GM03348 (cell line): ENCODE results near the gene OR52B6.
"Not testable (repeated sequence)": the region's sequence is repeated elsewhere in the genome, so short reads cannot be mapped to it uniquely, and the experiment has no call there.

Experiments used
- DNase-seq: peaks from one replicate; pipeline ENCODE4 v3.0.0; 2012; ENCODE audit warnings: low spot score

The OR52B6 gene

DNA sequence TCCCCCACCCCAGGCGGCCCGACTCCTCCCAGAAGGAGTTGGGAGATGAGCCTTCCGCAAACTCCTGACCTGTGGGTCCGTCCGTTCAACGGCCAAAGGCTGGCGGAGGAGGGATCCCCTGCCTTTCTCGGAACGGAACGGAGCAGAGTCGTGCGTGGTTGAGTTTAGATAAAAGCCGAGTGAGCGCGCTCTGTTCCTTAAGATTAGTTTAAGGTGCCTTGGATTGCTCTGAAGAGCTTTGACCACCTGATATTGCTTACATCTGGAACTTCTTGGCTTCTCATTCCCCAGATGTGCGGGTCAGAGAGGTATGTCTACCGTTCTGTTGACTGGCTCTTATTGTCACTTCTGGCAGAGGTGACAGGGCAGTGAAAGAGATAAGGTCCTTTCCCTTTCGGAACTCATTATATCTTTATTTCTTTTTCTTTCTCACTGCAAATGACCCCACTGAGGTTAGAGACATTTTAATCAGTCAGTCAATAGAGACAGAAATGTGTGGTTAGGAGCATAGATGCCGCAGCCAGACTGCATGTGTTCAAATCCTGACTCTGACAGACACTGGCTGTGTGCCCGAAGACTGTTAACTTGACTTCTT, 16.0 kb downstream of the OR52B6 start, which contains the start of gene TRIM6:
TRIM6 (plus strand) TSS at position 31 of the 595 bp plus-strand sequence; CDS start at position 292, 261 bp downstream.
- peak; percentile 78 for DNase-seq

DNA sequence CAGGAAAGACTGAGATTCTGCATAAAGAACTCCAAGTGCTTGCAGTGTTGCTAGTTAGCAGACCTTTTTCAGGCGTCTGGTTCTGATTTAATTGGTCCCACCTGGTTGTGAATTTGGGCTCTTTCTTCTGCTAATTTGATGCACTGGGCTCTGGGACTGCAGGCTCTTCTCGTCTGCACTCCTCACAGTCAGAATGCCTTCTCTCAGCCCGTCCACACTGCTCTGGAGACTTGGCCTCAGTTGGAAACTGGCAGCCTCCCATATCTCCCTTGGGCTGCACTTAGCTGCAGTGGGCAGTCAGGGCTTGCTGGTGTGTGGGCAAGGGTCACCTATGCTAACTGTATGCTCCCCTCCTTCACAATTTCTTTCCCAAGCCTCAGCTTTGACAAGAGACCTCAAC, 17.3 kb downstream of the OR52B6 start:
- no peak for DNase-seq

DNA sequence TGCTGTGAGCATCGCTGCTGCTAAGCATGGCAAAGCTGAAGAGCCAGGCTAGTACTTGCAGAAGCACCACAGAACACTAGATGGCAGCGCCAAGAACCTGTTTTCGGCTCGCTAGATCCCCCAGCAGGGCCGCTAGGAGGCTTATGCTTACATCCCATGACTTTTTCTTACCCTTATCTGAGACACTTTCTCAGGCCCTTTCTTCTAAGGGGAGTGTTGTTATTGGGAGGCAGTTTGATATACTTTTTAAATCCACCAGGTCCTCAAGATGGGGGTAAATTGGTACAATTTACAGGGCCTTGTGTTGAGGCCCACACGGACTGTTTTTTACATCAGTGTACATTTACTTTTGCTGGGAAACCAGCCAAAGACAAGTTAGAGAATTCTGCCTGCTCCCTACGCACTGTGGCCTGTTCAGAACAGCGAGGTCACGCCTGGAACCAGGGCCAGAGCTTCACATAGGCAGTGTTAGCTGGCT, 19.7 kb downstream of the OR52B6 start:
- DNase-seq: peak; percentile 69

DNA sequence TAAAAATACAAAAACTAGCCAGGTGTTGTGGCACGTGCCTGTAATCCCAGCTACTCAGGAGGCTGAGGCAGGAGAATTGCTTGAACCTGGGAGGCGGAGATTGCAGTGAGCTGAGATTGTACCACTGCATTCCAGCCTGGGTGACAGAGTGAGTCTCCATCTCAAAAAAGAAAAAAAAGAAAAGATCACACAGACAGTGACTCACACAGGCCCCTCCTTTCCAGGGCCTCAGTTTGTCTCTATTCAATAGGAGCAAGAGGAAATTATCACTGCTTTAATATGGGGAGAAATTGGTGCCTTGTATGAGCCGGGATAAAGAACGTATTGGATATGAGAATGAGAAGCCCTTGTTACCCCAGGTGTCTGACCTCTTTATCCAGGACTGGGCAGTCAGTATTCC, 22.1 kb downstream of the OR52B6 start:
- not testable (repeated sequence) for DNase-seq

DNA sequence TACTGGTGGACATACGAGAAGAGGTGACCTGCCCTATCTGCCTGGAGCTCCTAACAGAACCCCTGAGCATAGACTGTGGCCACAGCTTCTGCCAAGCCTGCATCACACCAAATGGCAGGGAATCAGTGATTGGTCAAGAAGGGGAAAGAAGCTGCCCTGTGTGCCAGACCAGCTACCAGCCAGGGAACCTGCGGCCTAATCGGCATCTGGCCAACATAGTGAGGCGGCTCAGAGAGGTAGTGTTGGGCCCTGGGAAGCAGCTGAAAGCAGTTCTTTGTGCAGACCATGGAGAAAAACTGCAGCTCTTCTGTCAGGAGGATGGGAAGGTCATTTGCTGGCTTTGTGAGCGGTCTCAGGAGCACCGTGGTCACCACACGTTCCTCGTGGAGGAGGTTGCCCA, 22.6 kb downstream of the OR52B6 start:
- no peak for DNase-seq

DNA sequence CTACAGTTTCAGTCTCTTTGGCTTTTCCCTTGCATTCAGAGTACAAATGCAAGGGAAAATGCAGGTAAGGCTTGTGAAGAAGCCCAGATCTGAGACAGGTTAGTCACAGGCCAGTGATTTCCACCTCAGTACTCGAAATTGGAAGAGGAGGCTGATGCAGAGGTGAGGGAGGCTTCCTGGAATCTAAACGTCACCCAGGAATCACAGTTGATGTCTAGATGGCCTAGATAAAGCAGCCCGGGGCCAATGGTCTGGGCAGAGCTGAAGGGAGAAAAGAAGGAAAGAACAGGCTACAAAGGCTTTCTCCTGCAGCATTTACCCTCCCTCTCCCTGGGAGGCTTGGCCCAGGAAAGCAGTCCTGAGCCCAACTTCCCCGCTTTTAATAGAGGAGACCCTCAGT, 24.2 kb downstream of the OR52B6 start:
- no peak for DNase-seq

DNA sequence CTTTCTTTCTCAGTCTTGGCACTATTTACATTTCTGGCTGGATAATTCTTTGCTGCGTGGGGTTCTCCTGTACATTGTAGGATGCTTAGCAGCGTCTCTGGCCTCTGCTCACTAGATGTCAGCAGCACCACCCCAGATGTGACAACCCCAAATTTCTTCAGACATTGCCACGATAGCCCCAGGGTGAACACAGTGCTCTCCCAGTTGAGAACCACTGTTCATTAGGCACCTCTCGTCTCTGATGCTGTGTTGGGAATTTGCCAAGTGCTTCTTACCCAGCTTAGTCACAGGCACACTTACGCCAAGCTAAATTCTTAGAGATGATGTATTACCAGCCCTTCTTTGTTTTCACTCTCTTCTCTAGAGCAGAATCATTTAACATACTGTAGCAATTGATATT, 25.2 kb downstream of the OR52B6 start:
- peak; percentile 71 for DNase-seq

DNA sequence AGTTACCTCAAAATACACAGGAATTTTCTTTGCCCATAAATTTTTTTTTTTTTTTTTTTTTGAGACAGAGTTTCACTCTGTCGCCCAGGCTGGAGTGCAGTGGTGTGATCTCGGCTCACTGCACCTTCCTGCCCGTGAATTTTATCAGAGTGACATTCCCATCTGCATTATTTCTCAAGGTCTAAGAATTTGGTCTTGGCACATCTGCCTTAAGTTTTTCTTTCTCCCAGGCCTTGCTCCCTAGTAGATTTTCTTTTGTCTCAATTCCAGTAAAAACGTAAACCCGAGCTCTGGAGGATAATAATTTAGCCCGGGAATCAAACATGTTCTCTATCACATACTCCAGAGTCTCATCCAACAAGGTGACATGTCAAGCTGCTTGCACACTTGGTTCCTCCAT, 28.1 kb downstream of the OR52B6 start:
- DNase-seq: no peak

DNA sequence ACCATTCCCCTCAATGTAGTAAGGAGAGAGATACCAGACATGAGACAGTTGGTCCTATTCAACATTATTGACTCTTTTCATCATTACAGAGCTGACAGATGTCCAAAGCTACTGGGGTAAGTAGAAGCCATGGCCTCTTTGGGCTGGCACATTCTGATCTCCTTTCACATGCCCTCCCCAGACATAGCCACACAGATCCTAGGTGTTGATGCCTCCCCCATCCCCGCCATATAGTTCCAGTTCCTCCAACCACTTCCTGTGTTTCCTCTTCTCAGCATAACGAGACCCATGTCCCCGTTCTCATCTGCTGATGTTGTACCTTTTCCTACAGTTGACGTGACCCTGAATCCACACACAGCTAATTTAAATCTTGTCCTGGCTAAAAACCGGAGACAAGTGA, 29.8 kb downstream of the OR52B6 start:
- DNase-seq: no peak

DNA sequence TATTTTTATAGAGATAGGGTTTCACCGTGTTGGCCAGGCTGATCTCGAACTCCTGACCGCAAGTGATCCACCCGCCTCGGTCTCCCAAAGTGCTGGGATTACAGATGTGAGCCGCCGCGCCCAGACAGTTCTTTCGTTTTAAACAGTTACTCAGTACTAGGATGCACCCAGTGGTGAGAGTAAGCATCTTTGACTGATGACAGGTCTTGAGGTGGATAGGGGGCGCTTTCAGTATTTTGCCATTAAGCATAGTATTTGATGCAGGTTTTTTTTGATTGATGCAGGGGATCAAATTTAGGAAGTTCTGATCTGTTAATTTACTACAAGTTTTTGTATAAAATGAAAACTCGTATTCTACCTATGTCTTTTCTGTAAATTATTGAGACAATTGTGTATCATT, 30.9 kb downstream of the OR52B6 start:
- DNase-seq: no peak

DNA sequence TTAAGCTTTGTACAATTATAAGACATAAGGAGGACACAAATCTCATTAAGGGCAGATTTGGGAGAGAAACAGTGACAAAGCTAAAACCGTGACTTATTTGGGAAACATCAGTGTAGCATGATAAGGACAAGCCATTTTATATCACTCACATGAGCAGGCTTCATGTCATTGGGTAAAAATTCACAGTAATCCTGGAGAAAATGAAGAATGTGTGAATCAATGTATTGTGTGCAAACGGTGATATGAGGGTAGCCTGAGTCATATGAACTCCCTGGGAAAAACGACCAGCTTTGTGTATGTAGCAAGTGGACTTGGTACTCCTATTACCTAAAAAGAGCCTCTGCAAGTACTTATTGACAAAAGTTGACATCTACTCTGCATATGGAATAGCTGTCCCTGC, 38.1 kb downstream of the OR52B6 start:
- DNase-seq: peak; percentile 38

DNA sequence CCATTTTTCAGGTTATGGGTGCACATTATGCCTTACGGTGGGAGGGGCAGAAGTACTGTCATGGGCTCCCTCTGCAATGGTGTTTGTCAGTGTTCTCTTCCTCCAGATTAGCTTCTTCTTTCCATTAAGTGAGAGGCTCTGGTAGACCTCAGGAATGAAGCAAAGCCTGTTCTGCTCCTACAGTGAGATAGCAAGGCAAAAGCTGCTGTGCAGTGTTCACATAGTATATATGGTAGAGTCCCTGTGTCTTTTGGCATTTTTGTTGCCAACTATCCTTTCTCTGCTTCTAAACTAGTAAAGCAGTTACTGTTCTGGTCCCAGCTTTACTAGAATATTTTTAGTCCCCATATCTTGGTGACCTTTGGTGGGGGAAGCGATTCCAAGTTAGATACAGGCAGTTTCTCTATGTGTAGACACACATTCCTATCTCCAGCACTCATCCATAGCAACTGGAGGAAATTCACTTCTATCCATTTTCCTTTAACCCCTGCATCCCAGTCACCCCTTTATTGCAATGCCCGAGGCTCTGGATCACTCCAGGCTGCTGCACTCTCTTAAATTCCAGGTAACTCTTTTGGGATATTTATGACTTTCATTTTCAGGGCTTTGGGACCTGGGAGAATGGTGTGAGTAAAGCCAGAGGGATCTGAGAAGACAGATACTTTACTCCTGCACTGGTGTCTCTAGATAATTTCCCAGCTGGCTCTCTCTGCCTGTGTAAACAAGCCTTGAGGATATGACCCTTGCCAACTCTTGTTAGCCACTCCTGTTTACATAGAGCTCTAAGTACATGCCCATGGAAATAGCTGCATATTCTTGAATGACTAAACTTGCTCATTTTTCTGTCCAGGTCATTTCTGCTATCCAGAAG, 40.2 kb downstream of the OR52B6 start:
- DNase-seq: peak; percentile 64

DNA sequence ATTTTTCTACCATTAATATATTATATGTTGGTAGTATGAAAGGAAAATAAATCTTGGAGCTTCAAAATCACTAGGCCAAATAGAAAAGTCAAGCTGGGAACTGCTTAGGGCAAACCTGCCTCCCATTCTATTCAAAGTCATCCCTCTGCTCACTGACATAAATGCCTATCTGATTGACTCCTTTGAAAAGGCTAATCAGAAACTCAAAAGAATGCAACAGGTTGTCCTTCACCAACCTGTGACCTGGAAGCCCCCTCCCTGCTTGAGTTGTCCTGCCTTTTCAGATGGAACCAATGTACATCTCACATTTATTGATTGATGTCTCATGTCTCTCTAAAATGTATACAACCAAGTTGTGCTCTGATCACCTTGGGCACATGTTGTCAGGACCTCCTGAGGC, 40.9 kb downstream of the OR52B6 start:
- DNase-seq: no peak

DNA sequence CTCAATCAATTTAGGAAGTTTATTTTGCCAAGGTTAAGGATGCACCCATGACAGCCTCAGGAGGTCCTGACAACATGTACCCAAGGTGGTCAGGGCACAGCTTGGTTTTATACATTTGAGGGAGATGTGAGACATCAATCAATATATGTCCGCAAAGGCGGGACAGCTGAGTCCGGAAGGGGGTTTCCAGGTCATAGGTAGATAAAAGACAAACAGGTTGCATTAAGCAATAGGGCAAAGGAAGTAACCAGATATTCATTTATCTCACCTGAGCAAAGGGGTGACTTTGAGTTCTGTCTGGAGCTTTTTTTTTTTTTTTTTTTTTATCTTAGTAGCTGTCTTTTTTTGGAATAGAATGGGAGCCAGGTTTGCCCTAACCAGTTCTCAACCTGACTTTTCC, 42.1 kb downstream of the OR52B6 start:
- DNase-seq: no peak

DNA sequence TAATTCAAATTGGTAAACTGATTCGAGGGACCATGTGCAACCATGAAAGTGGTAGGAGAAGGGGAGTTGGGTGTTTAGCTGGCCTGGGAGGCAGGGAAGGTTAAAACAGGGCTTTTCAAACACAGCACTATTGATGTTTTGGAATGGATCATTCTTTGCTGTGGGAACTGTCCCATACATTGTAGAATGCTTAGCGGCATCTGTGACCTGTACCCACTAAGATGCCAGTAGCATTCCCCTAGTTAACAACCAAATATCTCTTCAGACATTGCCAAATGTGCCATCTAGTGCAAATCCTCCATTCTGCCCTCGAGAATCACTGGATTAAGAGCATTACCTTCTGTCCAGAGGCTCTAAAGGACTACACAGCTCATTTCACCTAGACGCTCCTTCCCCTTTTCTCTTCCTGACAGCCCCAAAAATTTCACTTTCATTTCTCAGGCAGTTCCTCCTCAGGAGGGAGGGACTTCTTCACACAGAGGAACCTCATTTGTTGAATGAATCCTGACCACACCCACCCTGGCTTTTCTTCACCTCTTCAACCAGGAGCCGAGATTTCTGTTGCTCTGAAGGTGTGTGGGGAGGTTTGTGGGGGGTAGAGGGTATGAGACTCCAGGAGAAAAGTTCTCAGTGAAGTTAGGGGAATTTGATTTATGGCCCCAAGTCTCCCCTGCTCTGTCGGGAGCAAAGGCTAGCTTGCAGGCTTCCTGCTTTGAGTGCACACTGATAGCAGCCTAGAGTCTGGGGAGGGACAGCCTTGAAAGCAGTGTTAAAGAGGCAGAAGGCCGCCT, 44.0 kb downstream of the OR52B6 start, which contains the start of gene TRIM34:
TRIM34 (plus strand) TSS at position 513 of the 791 bp plus-strand sequence. CDS start 7,331 bp downstream, outside the sequence.
- DNase-seq: peak; percentile 85

DNA sequence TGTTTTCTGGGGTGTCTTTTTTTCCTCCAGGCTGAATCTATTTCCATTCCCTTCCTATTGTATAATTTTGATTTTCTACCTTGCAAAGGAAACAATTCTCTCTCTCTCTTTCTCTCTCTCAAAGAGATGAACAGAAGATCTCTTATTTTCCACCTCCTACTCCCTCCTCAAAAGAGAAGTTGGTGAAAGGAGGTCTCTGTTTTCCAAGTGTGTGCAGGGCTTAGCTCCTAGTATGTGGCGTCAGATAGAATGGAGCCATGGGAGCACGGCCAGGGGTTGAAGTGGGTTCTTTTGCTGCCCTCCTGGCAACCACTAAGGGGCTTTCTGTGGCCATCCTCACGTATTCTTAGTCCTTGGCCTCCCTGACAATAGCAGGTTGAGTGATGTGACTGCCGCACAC, 44.6 kb downstream of the OR52B6 start:
- DNase-seq: no peak

DNA sequence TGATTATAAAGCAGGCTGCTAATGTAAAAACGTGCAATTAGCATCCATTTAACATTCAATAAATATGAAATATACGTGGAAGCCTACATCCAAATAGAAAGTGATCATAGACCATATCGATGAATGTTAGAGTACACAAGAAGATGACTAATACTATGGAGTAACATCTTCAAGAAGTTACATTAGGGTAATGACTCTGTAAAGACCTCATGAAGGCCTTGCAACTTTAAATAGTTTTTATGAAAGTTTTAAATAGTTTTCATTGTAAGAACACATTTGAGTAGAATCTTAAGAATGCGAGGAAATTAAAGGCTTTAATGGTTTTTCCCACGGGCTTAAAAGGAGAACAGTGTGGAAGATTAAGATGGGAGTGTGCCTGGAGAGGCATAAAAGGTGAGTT, 45.5 kb downstream of the OR52B6 start:
- peak; percentile 44 for DNase-seq

DNA sequence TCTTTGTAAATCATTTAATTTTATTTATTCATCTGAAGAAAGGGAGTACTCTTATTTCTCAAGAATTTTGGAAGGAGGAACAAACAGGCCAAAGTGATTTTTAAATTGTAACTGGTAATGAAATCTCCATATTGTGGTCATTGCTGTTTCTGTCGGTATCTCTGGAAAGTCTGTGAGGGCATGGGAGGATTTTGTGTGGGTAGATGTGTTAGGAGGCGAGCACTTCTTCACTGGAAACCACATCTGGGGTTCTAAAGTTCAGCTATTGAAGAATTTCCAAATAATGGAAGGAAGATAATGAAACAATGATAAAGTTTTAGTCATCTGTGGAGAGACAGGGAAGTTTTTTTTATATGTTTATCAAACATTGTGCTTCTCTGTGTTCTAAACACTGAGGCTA, 50.7 kb downstream of the OR52B6 start:
- no peak for DNase-seq
